Esophagus squamous epithelium (tissue), 4 donors: ENCODE data around the gene POU2F2.

Experiments
- CTCF ChIP-seq, 6 experiments: fragments of 450-650 bp in 4 of 6; fragments of 200-600 bp in 2 of 6; sonication (generic) in 2 of 6; IDR thresholded peaks; one replicate each; pipeline ENCODE4 v1.5.1; 2016 to 2019; ENCODE audit warnings: antibody characterized with exemption in 6 of 6, mild to moderate bottlenecking in 4 of 6, moderate library complexity in 4 of 6
- POLR2A ChIP-seq, 4 donors: fragments of 450-650 bp; IDR thresholded peaks; one replicate each; pipeline ENCODE4 v1.6.1; 2017; ENCODE audit warnings: antibody characterized with exemption in 4 of 4, mild to moderate bottlenecking in 4 of 4, moderate library complexity in 3 of 4

GRCh38 chr19:42154471-42155323, 22.5 kb upstream of the POU2F2 start:
- TF ChIP-seq CTCF (IDR thresholded peaks at IDR 0.05) (no peak), POLR2A (IDR thresholded peaks at IDR 0.05) (no peak)
